Natural killer cell (primary cell): ENCODE results near the gene GRHL1. TPM values are rescaled to one million over a fixed set of nuclear protein-coding genes. Genes with fewer than 3 reads are reported as not detected.
"Not testable (repeated sequence)": the region's sequence is repeated elsewhere in the genome, so short reads cannot be mapped to it uniquely, and the experiment has no call there.

Experiments used
- ATAC-seq, 3 donors: fragments of 150-1000 bp in 2 of 3; fragments of 200-7000 bp in 1 of 3; cut with Tn5 transposase; 1 replicate in 1 of 3; 2 replicates in 2 of 3; pipeline ENCODE4 v1.10.0; 2021; ENCODE audit warnings: mild to moderate bottlenecking in 2 of 3, moderate library complexity in 2 of 3
- DNase-seq, 2 donors: peaks; one replicate each; pipeline versions ENCODE4 v3.0.0 to v3.0.0-alpha.2; 2013 to 2021; ENCODE audit warnings: mixed read lengths in 1 of 2
- H3K27ac ChIP-seq: one replicate; pipeline ENCODE4 v1.5.1; 2013; ENCODE audit warnings: mild to moderate bottlenecking, low read length
- H3K27me3 ChIP-seq: one replicate; pipeline ENCODE4 v1.6.1; 2013; ENCODE audit warnings: low read length; ENCODE audit not compliant: control insufficient read depth, insufficient read depth
- H3K36me3 ChIP-seq: one replicate; pipeline ENCODE4 v1.6.1; 2013; ENCODE audit warnings: low read length; ENCODE audit not compliant: control insufficient read depth, insufficient read depth
- H3K4me1 ChIP-seq: one replicate; pipeline ENCODE4 v1.6.1; 2013; ENCODE audit warnings: low read length; ENCODE audit not compliant: control insufficient read depth, insufficient read depth
- H3K4me3 ChIP-seq: one replicate; pipeline ENCODE4 v1.5.1; 2013; ENCODE audit warnings: low read length
- H3K9me3 ChIP-seq: one replicate; pipeline ENCODE4 v1.6.1; 2013; ENCODE audit warnings: low read length; ENCODE audit not compliant: control insufficient read depth, insufficient read depth
- H3K27ac Mint-ChIP-seq, 2 donors: one replicate each; pipeline ENCODE4 v1.8.0; 2022; ENCODE audit warnings: mild to moderate bottlenecking in 2 of 2, mixed read lengths in 2 of 2, moderate library complexity in 1 of 2
- H3K27me3 Mint-ChIP-seq, 2 donors: one replicate each; pipeline ENCODE4 v1.8.0; 2022; ENCODE audit warnings: low read depth in 2 of 2, mixed read lengths in 2 of 2
- H3K36me3 Mint-ChIP-seq: one replicate; pipeline ENCODE4 v1.8.0; 2022; ENCODE audit warnings: mixed read lengths
- H3K4me1 Mint-ChIP-seq, 2 donors: one replicate each; pipeline ENCODE4 v1.8.0; 2022; ENCODE audit warnings: mixed read lengths in 2 of 2
- H3K4me3 Mint-ChIP-seq: one replicate; pipeline ENCODE4 v1.8.0; 2022; ENCODE audit warnings: mild to moderate bottlenecking, moderate library complexity, mixed read lengths
- H3K9me3 Mint-ChIP-seq, 2 donors: one replicate each; pipeline ENCODE4 v1.8.0; 2022; ENCODE audit warnings: mixed read lengths in 2 of 2
- WGBS: methylation state at CpG from one replicate; pipeline ENCODE4 v1.1.7; 2013; ENCODE audit warnings: missing lambda C conversion rate; ENCODE audit not compliant: insufficient coverage; 5-methylcytosine and 5-hydroxymethylcytosine counted together
- intact Hi-C: fragments of 100-400 bp; cut with micrococcal nuclease; formaldehyde crosslinking; loops from one replicate; pipeline ENCODE4 v1.14.2; 2022
- total RNA-seq, 4 donors: library from RNA; stranded (reverse); fragments of 120-200 nt in 1 of 4; gene quantifications; one replicate each; pipeline versions ENCODE4 v1.2.3 to v1.2.4, GENCODE V29; 2013 to 2022
- TF ChIP-seq, protein P1 (sequence below): fragments of 200-600 bp; IDR thresholded peaks from one replicate; pipeline ENCODE4 v1.8.0; 2022; ENCODE audit warnings: antibody characterized with exemption

GRHL1 gene
- total RNA-seq, 3 donors from 2014 or later (not counting 1 experiment from before 2014, with no cell fraction given), result 1.6 to 3.6 (median 3.2) TPM

DNA sequence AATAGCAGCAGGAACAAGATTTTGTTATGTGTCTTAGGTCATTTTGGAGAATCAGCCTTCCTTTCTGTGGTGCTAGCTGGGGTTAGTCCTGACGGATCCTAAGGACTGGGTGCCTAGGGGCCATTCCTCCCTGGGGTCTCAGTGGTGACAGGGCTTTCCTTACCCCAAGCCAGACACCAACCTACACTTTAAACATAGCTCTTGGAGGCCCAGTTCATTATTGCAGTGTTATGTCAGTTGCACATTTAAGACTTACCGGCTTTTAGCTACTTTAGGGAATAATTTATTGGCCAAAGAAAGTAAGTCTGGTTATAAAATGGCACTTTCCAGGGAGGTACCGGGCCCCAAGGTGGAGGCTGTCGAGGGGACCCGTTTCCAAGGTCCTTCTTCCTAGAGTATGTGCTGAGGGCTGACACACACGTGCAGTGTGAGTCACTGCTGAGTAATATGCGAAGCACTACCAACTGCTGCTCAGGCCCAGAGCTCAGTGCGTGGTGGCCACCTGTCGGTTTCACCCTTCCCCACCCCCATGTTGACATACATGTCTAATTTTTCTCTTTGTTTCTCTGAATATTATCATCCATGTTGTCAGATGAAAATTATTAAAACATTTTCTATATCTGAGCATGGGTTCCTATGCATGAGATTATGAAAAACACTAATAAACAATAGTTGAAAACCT lies 37.0 kb upstream of the GRHL1 start:
- intact Hi-C loops, result no loop called here
- H3K4me3 ChIP-seq, result no peak overlapping the region
- TF ChIP-seq, protein P1, sequence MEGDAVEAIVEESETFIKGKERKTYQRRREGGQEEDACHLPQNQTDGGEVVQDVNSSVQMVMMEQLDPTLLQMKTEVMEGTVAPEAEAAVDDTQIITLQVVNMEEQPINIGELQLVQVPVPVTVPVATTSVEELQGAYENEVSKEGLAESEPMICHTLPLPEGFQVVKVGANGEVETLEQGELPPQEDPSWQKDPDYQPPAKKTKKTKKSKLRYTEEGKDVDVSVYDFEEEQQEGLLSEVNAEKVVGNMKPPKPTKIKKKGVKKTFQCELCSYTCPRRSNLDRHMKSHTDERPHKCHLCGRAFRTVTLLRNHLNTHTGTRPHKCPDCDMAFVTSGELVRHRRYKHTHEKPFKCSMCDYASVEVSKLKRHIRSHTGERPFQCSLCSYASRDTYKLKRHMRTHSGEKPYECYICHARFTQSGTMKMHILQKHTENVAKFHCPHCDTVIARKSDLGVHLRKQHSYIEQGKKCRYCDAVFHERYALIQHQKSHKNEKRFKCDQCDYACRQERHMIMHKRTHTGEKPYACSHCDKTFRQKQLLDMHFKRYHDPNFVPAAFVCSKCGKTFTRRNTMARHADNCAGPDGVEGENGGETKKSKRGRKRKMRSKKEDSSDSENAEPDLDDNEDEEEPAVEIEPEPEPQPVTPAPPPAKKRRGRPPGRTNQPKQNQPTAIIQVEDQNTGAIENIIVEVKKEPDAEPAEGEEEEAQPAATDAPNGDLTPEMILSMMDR, result no peak
- H3K4me1 ChIP-seq, result no peaks in the 10 kb centered on the region
- WGBS, result 81% methylated on average over 9 of the region's 9 CpGs
- DNase-seq (no peak), ATAC-seq (no peak)
- no peak overlapping the region for H3K27ac ChIP-seq
- Mint-ChIP-seq H3K4me1 (peaks cover 0 to under 1% of the 10 kb centered on the region in 2 donors), H3K4me3 (no peak overlapping the region), H3K27ac (no peak overlapping the region), H3K9me3 (no peaks in the 10 kb centered on the region), H3K36me3 (peaks cover 23% of the 10 kb centered on the region), H3K27me3 (no peaks in the 10 kb centered on the region)
- H3K36me3 ChIP-seq, result peaks cover 45% of the 10 kb centered on the region
- H3K9me3 ChIP-seq, result no peaks in the 10 kb centered on the region
- H3K27me3 ChIP-seq, result no peaks in the 10 kb centered on the region

DNA sequence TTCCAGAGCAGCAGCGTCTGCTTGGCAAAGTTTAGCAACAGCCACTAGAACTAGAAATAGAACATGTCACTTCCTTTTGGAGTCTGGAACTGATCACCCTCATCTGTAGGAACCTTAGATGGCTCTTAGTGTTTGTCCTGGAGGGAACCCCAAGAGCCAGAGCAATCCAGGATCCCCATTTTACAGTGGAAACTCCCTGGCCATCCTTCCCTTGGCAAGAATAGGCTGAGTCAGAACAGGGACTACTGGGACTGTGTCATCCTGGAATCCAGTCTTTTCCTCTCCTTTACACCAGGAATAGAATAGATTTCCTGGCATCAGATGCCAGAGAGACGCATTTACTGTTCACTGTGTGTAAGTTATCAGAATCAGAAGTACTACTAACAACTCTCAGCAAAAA lies 33.2 kb upstream of the GRHL1 start:
- intact Hi-C loops, result no loop called here
- WGBS, result 100% methylated on average over 1 of the region's 2 CpGs
- ATAC-seq, result no peak
- Histone ChIP-seq H3K27ac (no peak overlapping the region), H3K4me3 (no peak overlapping the region), H3K4me1 (no peaks in the 10 kb centered on the region), H3K36me3 (peaks cover 49% of the 10 kb centered on the region), H3K9me3 (no peaks in the 10 kb centered on the region), H3K27me3 (no peaks in the 10 kb centered on the region)
- Mint-ChIP-seq H3K9me3 (no peaks in the 10 kb centered on the region), H3K4me1 (no peaks in the 10 kb centered on the region), H3K36me3 (peaks cover 36% of the 10 kb centered on the region), H3K4me3 (no peak overlapping the region), H3K27me3 (no peaks in the 10 kb centered on the region), H3K27ac (peak overlapping the region in 1 of 2 donors; percentile 24)
- TF ChIP-seq, protein P1, result no peak
- DNase-seq, result no peak

DNA sequence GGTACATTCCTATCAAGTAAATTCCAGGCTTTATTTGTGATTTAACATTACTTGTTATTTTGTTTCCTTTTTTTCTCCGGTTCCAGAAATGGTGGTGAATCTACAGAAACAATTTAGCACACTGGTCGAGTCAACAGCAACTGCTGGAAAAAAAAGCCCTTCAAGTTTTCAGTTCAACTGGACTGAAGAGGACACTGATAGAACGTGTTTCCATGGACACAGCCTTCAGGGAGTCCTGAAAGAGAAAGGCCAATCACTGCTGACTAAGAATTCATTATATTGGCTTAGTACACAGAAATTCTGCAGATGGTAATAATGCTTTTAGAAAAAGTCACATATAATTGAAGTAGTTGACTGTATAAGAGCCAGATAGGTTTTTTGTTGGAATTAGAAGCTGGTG lies 32.0 kb upstream of the GRHL1 start:
- H3K4me1 Mint-ChIP-seq, result no peaks in the 10 kb centered on the region
- ATAC-seq (no peak), DNase-seq (no peak)
- TF ChIP-seq, protein P1, result no peak
- H3K4me1 ChIP-seq, result no peaks in the 10 kb centered on the region
- no peak overlapping the region for H3K27ac ChIP-seq
- no peak overlapping the region for H3K4me3 ChIP-seq
- H3K27me3 Mint-ChIP-seq, result no peaks in the 10 kb centered on the region
- no peaks in the 10 kb centered on the region for H3K9me3 Mint-ChIP-seq
- peaks cover 39% of the 10 kb centered on the region for H3K36me3 ChIP-seq
- no peaks in the 10 kb centered on the region for H3K9me3 ChIP-seq
- H3K36me3 Mint-ChIP-seq, result peaks cover 30% of the 10 kb centered on the region
- intact Hi-C loops, result no loop called here
- WGBS, result 82% methylated on average over 3 of the region's 3 CpGs
- H3K27ac Mint-ChIP-seq, result no peak overlapping the region
- H3K27me3 ChIP-seq, result no peaks in the 10 kb centered on the region
- no peak overlapping the region for H3K4me3 Mint-ChIP-seq

DNA sequence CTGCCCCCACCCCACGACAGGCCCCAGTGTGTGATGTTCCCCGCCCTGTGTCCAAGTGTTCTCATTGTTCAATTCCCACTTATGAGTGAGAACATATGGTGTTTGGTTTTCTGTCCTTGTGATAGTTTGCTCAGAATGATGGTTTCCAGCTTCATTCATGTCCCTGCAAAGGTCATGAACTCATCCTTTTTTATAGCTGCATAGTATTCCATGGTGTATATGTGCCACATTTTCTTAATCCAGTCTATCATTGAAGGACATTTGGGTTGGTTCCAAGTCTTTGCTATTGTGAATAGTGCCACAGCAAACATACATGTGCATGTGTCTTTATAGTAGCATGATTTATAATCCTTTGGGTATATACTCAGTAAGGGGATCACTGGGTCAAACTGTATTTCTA lies 24.5 kb upstream of the GRHL1 start:
- no CpG with 5 or more reads among the region's 2 CpGs for WGBS
- H3K9me3 Mint-ChIP-seq, result not testable (repeated sequence)

More for the DNA sequence above, 24.5 kb upstream of the GRHL1 start:
- ATAC-seq, H3K4me3 Mint-ChIP-seq, intact Hi-C loops, H3K27ac Mint-ChIP-seq, H3K9me3 ChIP-seq, H3K4me1 ChIP-seq, H3K36me3 ChIP-seq, H3K27me3 ChIP-seq, H3K27ac ChIP-seq, H3K27me3 Mint-ChIP-seq, H3K4me1 Mint-ChIP-seq, H3K4me3 ChIP-seq, DNase-seq, H3K36me3 Mint-ChIP-seq: not testable (repeated sequence)
